GM10266 (cell line): Measurements from ENCODE around the gene CHCHD6.

Experiments
- DNase-seq: peaks from one replicate; pipeline ENCODE4 v3.0.0; 2012; ENCODE audit errors: extremely low spot score
- TF ChIP-seq, protein P1 (sequence below): IDR thresholded peaks from 2 replicates; pipeline ENCODE4 v1.5.1; 2012; ENCODE audit warnings: mild to moderate bottlenecking, low read depth; ENCODE audit not compliant: control insufficient read depth, insufficient read depth; ENCODE audit errors: missing control alignments

The CHCHD6 gene

DNA sequence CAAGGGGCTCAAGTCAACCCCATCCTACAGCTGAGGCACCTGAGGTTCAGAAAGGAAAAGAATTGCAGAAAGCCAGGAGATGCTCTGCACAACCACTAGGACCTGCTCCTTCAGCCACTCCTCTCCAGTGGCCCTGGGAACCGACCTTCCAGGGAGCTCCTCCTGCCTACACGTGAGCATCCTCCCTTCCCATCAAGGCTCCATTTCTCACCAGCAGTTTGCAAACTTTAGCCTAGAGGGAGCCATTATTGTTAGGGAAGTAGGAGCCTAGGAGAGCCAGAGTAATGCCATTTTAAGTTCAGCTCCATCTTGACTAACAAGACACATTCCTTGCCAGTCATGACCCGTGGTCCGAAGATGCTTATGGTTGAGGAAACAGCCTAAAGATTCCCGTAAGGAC is 11.2 kb upstream of the CHCHD6 start:
- TF ChIP-seq, protein P1, sequence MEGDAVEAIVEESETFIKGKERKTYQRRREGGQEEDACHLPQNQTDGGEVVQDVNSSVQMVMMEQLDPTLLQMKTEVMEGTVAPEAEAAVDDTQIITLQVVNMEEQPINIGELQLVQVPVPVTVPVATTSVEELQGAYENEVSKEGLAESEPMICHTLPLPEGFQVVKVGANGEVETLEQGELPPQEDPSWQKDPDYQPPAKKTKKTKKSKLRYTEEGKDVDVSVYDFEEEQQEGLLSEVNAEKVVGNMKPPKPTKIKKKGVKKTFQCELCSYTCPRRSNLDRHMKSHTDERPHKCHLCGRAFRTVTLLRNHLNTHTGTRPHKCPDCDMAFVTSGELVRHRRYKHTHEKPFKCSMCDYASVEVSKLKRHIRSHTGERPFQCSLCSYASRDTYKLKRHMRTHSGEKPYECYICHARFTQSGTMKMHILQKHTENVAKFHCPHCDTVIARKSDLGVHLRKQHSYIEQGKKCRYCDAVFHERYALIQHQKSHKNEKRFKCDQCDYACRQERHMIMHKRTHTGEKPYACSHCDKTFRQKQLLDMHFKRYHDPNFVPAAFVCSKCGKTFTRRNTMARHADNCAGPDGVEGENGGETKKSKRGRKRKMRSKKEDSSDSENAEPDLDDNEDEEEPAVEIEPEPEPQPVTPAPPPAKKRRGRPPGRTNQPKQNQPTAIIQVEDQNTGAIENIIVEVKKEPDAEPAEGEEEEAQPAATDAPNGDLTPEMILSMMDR: no peak
- DNase-seq: no peak

DNA sequence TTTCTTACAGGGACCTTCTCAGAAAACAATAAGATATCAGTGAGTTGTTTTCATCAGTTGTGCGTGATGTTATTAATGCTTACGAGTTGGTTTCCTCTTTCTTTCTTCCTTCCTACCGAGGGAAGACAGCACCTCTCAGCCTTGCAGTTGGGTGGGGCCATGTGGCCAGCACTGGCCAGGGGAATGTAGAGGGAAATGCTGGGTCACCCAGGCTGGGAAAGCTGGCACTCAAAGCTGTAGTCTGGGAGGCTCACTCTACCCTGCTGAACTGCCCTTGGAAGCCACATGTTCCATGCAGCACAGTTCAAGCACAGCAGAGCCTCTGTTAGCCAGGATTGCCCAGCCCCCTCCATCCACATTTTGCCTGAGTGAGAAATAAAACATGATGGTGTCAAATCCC is 10.1 kb upstream of the CHCHD6 start:
- TF ChIP-seq, protein P1: no peak
- DNase-seq: no peak

DNA sequence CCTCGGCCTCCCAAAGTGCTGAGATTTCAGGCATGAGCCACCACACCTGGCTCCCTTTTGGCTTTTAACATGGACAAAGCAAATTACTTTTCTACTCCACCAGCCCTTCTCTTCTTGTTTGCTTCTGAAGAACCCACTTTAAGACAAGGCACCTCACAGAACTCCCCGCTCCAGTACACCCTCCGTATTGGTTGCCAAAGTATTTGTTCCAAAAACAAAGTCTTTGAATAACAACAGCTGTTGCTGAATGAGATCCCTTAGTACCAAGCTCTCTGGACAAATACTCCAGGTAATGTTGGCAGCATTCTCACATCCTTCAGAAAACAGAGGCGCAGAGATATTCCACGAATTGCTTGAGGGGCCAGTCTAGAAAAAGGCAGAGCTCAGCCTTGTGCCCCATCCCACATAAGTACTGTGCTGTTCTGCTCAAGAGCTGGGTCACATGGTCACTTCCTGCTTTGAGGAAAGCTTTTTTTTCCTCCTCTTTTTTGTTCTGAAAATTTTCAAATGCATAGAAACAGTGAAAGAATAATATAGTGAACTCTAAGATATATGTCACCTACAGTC is 7.3 kb upstream of the CHCHD6 start:
- TF ChIP-seq, protein P1: no peak
- DNase-seq: no peak

DNA sequence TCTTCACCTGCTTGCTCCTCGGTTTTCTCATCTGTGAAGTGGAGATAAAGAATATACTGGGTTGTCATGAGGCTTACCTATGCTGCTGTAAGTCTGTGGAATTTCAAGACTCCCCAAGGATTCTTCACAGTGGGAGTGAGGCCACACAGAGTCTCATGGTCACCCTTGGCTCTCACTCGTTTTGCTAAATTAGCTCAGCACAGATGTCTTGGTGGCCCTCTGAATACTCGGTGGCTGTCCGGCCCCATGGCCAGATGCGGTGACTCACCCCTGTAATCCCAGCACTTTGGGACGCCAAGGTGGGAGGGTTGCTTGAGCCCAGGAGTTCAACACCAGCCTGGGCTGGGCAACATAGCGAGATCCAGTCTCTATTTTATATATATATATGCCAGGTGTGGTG is 5.0 kb upstream of the CHCHD6 start:
- TF ChIP-seq, protein P1: no peak
- no peak for DNase-seq

DNA sequence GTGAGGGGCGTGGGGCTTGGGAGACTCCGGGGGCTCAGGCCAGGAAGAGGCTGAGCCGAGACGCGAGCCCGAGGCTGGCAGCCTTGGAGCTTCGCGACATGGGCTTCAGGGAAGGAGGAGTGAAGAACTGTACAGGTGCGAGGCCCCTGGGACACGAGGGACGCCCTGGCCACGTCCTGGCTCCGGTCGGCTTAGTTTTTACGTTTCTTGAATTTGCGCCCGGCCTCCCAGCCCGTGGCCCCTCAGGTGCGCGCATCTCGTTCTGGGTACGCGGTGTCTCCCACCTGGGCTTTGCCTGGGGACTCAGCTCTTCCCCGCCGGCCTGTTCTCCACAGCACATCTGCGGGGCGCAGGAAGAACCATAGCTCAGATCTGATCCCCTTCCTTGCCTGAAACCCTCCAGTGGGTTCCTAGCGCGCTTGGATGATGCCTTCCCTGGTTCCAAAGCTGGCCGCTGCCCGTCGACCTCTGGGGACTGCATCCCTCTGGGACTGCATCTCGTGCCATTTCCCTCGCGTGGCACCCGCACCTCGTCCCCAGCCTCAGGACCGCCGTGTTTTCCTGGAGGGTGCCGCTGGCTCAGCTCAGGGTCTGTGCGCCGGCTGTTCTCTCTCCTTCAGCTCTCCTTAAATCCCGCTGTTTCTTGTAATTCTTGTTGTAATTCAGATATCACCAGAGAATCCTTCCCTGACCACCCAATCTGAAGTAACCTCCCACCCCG is 614 bp downstream of the CHCHD6 start:
- TF ChIP-seq, protein P1: no peak
- peak; percentile 25 for DNase-seq

DNA sequence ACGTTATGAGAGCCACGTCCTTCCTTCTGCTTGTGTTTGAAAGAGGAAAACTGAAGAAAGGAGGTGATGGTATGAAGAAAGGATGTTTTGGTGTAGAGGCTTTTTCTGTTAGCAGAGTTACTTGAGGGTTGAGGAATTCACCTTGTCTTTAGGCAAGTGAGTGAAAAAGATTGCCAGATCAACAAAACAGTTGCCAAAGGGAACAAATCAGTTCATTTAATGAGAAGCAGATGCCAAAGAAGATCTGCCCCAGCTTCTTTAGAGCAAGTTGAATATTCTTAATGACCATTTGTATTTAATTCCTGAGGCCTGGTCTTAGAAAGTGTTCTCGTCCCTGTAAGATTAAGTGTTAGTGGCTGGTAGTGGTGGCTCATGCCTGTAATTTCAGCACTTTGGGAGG is 2.6 kb downstream of the CHCHD6 start:
- no peak for DNase-seq
- TF ChIP-seq, protein P1: no peak

DNA sequence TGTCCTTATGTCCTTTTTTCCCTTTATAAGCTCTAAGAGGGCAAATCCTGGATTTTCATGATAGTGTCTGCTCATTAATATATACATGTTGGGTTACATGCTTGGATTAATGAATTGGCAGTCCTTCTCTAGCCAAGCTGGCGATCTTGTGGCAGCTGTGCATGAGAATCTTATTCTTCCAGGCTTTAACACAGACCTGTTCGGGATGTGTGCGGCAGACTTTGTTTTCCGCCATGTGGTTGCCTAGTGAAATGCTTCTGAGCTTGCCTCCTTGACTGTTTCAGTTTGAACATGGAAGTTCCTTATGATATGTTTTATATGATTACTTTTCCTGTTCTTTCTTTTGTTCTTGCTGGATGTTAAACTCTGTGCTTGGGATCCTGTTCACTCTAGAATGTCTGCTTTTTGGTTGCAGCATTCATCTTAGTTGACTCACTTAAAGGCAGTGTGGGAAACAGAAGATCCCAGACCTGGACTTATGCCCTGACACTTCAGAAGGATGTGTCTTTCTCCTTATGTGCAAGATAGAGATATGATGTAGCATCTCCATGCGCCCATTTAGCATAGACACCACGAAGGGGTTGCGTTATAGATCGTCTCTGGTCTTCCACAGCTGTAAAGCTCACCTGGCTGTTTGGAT is 7.2 kb downstream of the CHCHD6 start:
- TF ChIP-seq, protein P1: no peak
- DNase-seq: no peak
